ENCODE results near the gene CRYZL1.
A peak's percentile ranks its signal among the peaks of the same experiment; 100 is the strongest.
"Not testable (repeated sequence)": the region's sequence is repeated elsewhere in the genome, so short reads cannot be mapped to it uniquely, and the experiment has no call there.

The CRYZL1 gene

DNA sequence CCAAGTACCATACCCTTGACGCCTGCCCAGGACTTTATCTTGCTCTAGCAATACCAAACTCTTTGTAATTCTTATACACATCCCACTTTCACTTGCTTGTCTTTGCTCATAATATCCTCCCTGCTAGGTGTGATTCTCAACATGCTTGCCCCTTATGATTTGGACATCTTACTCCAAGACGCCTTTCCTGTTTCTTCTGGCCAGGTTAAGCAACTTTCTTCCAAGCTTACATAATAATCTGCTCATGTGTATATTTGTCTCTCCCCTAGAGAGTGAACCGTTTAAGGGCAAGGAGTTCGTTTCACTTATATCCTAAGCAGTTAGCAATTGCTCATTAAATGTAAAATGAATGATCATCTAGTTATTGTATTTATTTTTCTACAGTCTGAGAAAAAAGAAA lies 21.8 kb downstream of the CRYZL1 start:
- DNase-seq, result no peak

- no peak for DNase-seq
Measured at GRCh38 chr21:33618407-33618806, 23.1 kb downstream of the CRYZL1 start.

DNA sequence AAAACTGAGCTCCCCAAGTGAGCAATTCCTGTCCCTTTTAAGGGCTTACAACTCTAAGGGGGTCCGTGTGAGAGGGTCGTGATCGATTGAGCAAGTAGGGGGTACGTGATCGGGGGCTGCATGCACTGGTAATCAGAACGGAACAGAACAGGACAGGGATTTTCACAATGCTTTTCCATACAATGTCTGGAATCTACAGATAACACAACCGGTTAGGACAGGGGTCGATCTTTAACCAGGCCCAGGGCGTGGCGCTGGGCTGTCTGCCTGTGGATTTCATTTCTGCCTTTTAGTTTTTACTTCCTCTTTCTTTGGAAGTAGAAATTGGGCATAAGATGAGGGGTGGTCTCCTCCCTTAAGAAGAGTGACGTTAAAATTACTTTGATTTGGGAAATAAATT lies 24.0 kb downstream of the CRYZL1 start:
- not testable (repeated sequence) for DNase-seq

DNA sequence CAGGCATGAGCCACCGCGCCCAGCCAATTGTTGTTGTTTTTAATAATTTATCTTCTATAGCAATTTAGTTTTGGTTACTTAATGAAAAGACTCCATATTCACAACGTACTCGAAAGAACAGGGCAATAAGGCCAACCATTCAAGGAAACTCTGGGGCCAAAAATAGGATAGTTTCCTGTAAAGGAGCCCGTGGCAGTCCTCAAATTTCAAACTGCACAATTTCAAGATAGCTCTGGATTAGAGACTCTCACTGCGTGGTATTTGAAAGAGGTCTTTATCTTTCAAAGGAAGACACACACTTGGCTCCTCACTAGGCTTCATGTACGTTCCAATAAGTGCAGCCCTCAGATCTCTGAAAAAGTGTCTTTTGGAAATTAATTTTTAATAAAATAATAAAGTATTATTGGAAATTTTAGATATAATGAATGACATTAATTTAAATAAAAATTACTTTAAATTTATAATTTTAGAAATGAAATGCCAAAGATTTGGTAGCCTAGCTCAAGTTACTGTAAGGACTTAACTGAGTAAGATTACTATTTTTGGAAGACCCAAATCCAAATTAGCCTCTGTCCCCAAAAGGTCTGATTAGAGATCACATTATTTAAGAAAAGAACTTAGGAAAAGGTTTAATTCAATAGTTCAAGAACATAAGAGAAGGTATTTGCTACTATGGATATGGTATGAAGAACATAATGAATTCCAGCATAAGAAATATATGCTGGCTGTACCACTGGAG lies 30.4 kb downstream of the CRYZL1 start:
- no peak for DNase-seq

DNA sequence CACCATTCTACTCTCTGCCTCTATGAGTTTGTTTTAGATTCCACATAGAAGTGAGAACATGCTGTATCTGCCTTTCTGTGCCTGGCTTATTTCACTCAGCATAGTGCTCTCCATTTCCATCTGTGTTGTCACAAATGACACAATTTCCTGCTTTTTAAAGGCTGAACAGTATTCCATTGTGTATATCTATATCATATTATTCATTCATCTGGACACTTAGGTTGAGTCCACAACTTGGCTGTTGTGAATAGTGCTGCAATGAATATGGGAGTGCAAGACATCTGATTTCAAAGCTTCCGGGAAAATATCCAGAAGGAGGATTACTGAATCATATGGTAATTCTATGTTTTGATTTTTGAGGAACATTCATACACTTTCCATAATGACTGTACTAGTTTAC lies 33.0 kb downstream of the CRYZL1 start:
- DNase-seq, result no peak

- no peak for DNase-seq
Measured at GRCh38 chr21:33598051-33598450, 43.5 kb downstream of the CRYZL1 start.

GRCh38 chr21:33588485-33589335 lies 52.8 kb downstream of the CRYZL1 start, which contains the start of gene DONSON:
TSS of gene DONSON (minus strand) at chr21:33588684. CDS start at chr21:33588641, 43 bp downstream.
- peak; percentile 78 for DNase-seq

DNA sequence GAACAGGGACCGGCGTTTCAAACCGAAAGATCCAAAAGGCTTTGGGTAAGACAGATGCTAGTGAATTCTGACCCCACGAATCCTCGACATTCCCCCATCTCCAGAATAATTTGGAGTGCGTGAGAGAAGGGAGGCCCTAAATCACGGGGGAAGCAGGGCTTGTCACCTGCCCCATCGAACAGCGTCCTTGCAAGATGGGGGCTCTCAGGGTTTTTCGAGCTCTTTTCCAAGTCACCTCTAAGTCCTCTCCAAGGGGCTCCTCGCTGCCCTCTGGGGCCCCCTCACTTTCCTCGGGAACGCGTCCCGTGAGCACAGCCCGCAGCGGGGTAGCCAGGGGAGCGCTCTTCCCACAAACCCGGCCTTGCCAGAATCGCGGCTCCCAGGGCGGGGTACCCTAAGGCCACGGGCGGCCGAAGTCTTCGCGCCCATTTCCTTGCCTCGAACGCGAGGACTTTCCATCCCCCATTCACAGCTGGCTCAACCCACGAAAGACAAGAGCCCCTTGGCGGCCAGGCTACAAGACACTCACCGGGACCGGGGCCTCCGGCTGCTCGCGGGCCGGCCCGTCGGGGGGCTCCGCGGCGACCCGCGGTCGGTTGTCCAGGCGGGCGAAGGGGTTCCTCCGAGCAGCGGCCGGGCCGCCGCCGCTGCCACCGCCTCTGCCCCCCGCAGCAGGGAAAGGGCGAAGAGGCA lies 53.6 kb downstream of the CRYZL1 start:
- peak; percentile 9 for DNase-seq

GRCh38 chr21:33586927-33587326 lies 54.6 kb downstream of the CRYZL1 start:
- no peak for DNase-seq

DNA sequence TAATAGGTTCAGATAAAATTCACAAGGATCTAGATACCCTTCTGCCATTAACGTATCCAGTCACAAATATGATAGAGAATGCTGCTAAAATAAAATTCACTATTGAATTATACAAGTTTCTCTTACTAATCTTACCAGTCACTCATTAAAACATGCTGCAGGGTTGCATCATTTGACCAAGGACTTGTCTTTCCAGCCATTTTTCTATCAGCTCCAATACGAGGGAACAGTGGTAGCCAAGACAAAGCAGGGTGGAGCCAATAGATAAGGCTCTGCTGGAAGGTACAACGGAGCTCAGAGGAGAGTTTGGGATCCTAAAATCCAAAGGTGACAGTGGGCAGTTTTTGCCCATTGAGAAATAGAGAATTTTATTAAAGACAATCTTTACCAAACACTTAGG lies 57.1 kb downstream of the CRYZL1 start:
- DNase-seq, result no peak

DNA sequence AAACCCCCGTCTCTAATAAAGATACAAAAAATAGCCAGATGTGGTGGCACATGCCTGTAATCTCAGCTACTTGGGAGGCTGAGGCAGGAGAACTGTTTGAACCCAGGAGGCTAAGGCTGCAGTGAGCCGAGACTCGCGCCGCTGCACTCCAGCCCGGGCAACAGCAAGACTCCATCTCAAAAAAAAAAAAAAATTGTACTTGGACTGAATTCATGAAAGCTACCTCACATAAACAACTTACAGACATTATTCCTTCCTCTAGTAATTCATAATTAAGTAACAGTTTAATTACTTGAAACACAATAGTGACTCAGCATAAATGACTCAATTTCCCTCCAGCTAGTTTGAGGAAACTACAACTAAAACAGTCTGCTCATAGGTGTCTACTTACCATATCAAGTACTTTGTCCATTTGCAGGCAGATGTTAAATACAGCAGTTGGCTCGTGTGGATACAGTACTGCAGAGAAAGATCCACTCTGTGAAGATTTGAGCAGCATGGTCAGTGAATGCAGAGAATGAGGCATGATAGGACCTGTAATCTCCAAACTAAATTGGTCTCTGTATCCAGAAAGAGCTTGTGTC lies 62.5 kb downstream of the CRYZL1 start:
- DNase-seq, result no peak

GRCh38 chr21:33578214-33578613 lies 63.3 kb downstream of the CRYZL1 start:
- no peak for DNase-seq

DNA sequence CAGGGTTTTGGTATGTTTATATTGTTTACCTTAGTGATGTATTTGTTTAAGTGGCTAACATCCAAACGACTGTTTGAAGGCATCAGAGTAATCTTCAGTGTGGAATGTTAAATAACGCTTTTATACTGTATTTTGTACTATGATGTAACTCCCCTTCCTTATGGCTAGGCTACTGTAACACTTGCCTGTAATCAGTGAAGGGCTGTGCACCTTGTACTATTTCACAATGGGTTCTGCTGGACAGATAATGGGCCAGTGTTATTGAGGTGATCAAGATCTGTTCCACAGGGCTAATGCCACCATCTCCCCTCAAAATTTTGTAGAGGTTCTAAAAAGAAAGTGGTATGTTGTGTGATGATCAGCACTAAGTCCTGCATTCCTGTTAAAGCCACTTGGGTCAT lies 64.8 kb downstream of the CRYZL1 start:
- not testable (repeated sequence) for DNase-seq

DNA sequence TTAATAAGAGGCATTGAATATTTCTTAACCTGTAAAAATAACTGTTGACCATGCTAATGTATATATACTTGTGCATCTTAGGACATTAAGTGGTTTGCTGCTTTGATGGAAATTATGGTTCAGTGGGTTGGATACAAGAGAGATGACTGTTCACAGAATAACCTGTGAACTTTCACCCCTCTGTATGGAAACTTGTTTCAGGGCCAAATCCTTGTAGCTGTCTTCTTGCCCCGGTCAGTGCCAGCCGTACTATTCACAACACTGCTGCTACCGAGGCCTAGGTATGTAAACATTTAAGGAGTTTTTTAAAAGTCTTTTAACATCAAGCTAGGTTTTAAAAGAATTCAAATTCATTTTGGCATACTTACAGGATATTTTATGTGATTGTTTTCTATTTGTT lies 69.2 kb downstream of the CRYZL1 start:
- DNase-seq, result no peak

DNA sequence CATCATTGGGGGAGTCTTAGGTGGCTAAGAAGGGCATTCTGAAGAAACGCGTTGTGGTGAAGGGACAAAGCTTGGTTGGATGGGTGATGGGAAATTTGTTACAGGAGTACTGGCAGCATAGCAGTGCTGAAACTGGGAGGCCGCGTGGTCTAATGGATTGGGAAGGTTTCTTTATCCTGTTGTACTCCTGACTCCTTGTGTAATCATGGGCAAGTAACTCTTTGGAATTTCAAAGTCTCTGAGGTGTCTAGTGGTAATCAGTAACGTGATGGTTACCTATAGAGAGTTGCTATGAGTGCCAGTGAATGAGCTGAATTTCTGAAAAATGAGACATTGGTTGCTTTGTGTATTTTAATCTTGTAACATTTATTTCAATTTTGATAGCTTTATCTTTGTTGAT lies 71.5 kb downstream of the CRYZL1 start:
- DNase-seq, result no peak

GRCh38 chr21:33568448-33568847 lies 73.1 kb downstream of the CRYZL1 start:
- DNase-seq, result no peak

GRCh38 chr21:33567914-33568313 lies 73.6 kb downstream of the CRYZL1 start:
- no peak for DNase-seq

DNA sequence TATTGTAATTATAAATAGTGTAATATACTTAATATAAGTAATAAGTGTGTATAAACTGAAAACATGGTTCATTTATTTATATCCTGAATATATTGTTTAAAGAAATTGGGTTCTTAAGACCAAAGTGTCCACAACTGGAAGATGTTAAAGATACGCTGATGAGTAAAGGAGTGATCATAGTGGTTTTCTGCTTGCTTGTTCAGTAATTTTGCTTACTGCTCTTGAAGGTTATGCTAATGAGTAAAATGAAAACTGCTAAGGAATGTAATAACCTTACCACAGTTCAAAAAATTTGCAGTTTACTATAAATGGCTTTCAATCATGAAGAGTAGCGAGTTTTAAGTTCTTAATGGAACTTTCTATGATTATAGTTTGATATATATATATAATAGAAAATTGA lies 75.0 kb downstream of the CRYZL1 start:
- no peak for DNase-seq

- DNase-seq, result no peak
Measured at GRCh38 chr21:33562389-33562788, 79.2 kb downstream of the CRYZL1 start.

- DNase-seq, result peak; percentile 41
Measured at GRCh38 chr21:33561373-33561772, 80.2 kb downstream of the CRYZL1 start.

GRCh38 chr21:33560965-33561364 lies 80.6 kb downstream of the CRYZL1 start:
- no peak for DNase-seq

DNA sequence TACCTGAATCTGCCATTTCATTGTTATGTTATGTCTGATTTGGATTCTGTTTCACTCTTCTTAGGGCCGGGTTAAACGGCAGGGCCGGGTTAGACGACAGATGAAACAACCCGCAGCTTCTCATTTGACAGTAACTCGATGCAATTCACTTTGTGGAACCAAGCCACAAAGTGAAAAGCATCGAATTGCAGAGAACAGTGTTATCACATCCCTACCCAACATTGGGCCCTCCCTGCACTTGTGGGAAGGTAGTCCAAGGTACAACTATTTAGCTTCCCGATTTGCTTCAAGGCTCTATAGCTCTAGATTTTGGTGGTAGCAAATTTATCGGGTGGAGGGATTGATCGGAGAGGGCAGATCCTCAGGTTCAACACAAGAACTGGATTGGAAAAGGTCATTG lies 81.7 kb downstream of the CRYZL1 start:
- no peak for DNase-seq

DNA sequence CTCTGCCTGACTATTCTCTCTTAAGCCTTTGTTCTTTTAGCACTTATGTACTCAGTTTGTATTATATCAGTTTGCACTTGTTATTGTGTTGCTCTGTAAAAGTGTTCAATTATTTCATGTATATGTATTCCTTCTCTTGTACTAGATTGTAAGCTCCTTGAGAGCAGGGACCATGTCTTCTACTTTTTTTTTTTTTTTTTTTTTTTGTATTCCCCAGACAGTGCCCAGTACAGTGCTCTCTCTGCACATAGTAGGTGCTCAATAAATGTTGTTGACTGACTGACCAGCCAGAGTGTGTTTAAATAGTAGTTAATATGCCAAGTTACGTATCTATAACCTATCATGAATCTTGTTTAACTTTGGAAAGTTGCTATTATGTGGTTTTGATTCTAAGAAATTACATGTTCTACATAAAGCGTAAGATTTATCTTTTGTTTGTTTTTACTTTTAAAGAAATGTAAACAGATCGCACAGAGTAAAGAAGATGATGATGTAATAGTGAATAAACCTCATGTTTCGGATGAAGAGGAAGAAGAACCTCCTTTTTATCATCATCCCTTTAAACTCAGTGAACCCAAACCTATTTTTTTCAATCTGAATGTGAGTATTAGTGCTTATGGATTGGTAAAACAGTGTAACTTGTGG lies 82.6 kb downstream of the CRYZL1 start:
- no peak for DNase-seq
